ENCODE data around the gene GABPA. TPM values are rescaled to one million over a fixed set of nuclear protein-coding genes. Genes with fewer than 3 reads are reported as not detected.

GABPA gene
- total RNA-seq, 1 experiment from 2014 or later = 24.8 TPM

DNA sequence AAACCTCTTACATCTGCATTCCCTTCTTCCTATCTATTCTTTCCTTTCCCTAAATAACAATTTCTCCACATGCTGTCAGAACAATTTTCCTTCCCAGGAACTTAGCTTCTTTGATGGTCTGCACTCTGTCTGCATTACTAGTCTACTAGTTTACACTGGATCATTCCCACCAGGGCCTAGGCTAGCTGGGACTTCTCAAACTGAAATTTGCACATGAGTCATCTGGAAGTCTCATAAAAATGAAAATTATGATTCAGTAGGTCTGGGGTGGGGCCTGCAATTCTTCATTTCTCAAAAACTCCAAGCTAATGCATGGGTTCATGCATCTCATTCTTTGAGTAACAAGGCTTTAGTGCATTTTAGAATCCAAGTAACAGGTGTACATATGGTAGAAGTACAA is 74.2 kb downstream of the GABPA start (continued):
- TF ChIP-seq, protein P1, sequence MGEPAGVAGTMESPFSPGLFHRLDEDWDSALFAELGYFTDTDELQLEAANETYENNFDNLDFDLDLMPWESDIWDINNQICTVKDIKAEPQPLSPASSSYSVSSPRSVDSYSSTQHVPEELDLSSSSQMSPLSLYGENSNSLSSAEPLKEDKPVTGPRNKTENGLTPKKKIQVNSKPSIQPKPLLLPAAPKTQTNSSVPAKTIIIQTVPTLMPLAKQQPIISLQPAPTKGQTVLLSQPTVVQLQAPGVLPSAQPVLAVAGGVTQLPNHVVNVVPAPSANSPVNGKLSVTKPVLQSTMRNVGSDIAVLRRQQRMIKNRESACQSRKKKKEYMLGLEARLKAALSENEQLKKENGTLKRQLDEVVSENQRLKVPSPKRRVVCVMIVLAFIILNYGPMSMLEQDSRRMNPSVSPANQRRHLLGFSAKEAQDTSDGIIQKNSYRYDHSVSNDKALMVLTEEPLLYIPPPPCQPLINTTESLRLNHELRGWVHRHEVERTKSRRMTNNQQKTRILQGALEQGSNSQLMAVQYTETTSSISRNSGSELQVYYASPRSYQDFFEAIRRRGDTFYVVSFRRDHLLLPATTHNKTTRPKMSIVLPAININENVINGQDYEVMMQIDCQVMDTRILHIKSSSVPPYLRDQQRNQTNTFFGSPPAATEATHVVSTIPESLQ (CRISPR knock-in tag; IDR thresholded peaks at IDR 0.05) = no peak
- TF ChIP-seq CBFB (CRISPR knock-in tag; IDR thresholded peaks at IDR 0.05; ENCODE audit: low read depth) = no peak
- TF ChIP-seq, protein P2, sequence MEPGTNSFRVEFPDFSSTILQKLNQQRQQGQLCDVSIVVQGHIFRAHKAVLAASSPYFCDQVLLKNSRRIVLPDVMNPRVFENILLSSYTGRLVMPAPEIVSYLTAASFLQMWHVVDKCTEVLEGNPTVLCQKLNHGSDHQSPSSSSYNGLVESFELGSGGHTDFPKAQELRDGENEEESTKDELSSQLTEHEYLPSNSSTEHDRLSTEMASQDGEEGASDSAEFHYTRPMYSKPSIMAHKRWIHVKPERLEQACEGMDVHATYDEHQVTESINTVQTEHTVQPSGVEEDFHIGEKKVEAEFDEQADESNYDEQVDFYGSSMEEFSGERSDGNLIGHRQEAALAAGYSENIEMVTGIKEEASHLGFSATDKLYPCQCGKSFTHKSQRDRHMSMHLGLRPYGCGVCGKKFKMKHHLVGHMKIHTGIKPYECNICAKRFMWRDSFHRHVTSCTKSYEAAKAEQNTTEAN (CRISPR knock-in tag; IDR thresholded peaks at IDR 0.05) = no peak
- TF ChIP-seq, protein P3, sequence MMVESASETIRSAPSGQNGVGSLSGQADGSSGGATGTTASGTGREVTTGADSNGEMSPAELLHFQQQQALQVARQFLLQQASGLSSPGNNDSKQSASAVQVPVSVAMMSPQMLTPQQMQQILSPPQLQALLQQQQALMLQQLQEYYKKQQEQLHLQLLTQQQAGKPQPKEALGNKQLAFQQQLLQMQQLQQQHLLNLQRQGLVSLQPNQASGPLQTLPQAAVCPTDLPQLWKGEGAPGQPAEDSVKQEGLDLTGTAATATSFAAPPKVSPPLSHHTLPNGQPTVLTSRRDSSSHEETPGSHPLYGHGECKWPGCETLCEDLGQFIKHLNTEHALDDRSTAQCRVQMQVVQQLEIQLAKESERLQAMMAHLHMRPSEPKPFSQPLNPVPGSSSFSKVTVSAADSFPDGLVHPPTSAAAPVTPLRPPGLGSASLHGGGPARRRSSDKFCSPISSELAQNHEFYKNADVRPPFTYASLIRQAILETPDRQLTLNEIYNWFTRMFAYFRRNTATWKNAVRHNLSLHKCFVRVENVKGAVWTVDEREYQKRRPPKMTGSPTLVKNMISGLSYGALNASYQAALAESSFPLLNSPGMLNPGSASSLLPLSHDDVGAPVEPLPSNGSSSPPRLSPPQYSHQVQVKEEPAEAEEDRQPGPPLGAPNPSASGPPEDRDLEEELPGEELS (CRISPR knock-in tag; IDR thresholded peaks at IDR 0.05) = no peak
- no peak for TF ChIP-seq NR2C2 (CRISPR knock-in tag; IDR thresholded peaks at IDR 0.05)
- no peak for TF ChIP-seq SMAD3 (CRISPR knock-in tag; IDR thresholded peaks at IDR 0.05; ENCODE audit: borderline replicate concordance)

DNA sequence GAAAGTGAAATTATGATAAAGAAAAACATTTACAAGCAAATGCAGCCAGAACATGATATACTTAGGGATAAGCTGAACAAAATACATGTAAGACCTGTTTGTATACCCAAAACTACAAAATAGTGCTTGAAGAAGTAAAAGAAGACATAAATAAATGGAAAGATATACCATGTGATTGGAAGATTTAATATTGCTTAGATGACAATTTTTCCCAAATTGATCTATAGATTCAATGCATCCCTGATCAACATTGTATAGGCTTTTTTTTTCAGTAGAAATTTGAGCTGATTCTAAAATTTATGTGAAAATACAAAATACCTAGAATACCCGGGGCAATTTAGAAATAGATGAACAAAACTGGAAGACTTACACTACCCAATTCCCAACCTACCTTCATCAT is 76.4 kb downstream of the GABPA start:
- ChIA-PET POLR2A (no interaction called here), CTCF (no interaction called here)
- Mint-ChIP-seq H3K9me3 (no peaks in the 10 kb centered on the region), H3K27me3 (ENCODE audit: low read depth) (no peaks in the 10 kb centered on the region), H3K27ac (no peak overlapping the region), H3K4me3 (no peak overlapping the region), H3K4me1 (no peaks in the 10 kb centered on the region), H3K36me3 (no peaks in the 10 kb centered on the region)
- DNase-seq (ENCODE audit: low spot score) = no peak
- no peak for ATAC-seq
- no peak for TF ChIP-seq PRRX2 (CRISPR knock-in tag; IDR thresholded peaks at IDR 0.05)
- no peak for TF ChIP-seq SMAD4 (CRISPR knock-in tag; IDR thresholded peaks at IDR 0.05)
- TF ChIP-seq, protein P4, sequence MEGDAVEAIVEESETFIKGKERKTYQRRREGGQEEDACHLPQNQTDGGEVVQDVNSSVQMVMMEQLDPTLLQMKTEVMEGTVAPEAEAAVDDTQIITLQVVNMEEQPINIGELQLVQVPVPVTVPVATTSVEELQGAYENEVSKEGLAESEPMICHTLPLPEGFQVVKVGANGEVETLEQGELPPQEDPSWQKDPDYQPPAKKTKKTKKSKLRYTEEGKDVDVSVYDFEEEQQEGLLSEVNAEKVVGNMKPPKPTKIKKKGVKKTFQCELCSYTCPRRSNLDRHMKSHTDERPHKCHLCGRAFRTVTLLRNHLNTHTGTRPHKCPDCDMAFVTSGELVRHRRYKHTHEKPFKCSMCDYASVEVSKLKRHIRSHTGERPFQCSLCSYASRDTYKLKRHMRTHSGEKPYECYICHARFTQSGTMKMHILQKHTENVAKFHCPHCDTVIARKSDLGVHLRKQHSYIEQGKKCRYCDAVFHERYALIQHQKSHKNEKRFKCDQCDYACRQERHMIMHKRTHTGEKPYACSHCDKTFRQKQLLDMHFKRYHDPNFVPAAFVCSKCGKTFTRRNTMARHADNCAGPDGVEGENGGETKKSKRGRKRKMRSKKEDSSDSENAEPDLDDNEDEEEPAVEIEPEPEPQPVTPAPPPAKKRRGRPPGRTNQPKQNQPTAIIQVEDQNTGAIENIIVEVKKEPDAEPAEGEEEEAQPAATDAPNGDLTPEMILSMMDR (IDR thresholded peaks at IDR 0.05) = no peak
- TF ChIP-seq CREB1 (CRISPR knock-in tag; IDR thresholded peaks at IDR 0.05) = no peak
- TF ChIP-seq RORB (CRISPR knock-in tag; IDR thresholded peaks at IDR 0.05) = no peak
- TF ChIP-seq ATF1 (CRISPR knock-in tag; IDR thresholded peaks at IDR 0.05) = no peak
- no peak for TF ChIP-seq EMX1 (CRISPR knock-in tag; IDR thresholded peaks at IDR 0.05)
- TF ChIP-seq, protein P5, sequence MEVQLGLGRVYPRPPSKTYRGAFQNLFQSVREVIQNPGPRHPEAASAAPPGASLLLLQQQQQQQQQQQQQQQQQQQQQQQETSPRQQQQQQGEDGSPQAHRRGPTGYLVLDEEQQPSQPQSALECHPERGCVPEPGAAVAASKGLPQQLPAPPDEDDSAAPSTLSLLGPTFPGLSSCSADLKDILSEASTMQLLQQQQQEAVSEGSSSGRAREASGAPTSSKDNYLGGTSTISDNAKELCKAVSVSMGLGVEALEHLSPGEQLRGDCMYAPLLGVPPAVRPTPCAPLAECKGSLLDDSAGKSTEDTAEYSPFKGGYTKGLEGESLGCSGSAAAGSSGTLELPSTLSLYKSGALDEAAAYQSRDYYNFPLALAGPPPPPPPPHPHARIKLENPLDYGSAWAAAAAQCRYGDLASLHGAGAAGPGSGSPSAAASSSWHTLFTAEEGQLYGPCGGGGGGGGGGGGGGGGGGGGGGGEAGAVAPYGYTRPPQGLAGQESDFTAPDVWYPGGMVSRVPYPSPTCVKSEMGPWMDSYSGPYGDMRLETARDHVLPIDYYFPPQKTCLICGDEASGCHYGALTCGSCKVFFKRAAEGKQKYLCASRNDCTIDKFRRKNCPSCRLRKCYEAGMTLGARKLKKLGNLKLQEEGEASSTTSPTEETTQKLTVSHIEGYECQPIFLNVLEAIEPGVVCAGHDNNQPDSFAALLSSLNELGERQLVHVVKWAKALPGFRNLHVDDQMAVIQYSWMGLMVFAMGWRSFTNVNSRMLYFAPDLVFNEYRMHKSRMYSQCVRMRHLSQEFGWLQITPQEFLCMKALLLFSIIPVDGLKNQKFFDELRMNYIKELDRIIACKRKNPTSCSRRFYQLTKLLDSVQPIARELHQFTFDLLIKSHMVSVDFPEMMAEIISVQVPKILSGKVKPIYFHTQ (CRISPR knock-in tag; IDR thresholded peaks at IDR 0.05) = no peak
- TF ChIP-seq, protein P6, sequence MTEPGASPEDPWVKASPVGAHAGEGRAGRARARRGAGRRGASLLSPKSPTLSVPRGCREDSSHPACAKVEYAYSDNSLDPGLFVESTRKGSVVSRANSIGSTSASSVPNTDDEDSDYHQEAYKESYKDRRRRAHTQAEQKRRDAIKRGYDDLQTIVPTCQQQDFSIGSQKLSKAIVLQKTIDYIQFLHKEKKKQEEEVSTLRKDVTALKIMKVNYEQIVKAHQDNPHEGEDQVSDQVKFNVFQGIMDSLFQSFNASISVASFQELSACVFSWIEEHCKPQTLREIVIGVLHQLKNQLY (CRISPR knock-in tag; IDR thresholded peaks at IDR 0.05) = no peak
- TF ChIP-seq, protein P7, sequence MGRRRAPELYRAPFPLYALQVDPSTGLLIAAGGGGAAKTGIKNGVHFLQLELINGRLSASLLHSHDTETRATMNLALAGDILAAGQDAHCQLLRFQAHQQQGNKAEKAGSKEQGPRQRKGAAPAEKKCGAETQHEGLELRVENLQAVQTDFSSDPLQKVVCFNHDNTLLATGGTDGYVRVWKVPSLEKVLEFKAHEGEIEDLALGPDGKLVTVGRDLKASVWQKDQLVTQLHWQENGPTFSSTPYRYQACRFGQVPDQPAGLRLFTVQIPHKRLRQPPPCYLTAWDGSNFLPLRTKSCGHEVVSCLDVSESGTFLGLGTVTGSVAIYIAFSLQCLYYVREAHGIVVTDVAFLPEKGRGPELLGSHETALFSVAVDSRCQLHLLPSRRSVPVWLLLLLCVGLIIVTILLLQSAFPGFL (CRISPR knock-in tag; IDR thresholded peaks at IDR 0.05; ENCODE audit: borderline replicate concordance) = no peak
- TF ChIP-seq TEAD1 (CRISPR knock-in tag; IDR thresholded peaks at IDR 0.05) = no peak
- TF ChIP-seq, protein P8, sequence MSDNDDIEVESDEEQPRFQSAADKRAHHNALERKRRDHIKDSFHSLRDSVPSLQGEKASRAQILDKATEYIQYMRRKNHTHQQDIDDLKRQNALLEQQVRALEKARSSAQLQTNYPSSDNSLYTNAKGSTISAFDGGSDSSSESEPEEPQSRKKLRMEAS (CRISPR knock-in tag; IDR thresholded peaks at IDR 0.05) = no peak
- TF ChIP-seq, protein P9, sequence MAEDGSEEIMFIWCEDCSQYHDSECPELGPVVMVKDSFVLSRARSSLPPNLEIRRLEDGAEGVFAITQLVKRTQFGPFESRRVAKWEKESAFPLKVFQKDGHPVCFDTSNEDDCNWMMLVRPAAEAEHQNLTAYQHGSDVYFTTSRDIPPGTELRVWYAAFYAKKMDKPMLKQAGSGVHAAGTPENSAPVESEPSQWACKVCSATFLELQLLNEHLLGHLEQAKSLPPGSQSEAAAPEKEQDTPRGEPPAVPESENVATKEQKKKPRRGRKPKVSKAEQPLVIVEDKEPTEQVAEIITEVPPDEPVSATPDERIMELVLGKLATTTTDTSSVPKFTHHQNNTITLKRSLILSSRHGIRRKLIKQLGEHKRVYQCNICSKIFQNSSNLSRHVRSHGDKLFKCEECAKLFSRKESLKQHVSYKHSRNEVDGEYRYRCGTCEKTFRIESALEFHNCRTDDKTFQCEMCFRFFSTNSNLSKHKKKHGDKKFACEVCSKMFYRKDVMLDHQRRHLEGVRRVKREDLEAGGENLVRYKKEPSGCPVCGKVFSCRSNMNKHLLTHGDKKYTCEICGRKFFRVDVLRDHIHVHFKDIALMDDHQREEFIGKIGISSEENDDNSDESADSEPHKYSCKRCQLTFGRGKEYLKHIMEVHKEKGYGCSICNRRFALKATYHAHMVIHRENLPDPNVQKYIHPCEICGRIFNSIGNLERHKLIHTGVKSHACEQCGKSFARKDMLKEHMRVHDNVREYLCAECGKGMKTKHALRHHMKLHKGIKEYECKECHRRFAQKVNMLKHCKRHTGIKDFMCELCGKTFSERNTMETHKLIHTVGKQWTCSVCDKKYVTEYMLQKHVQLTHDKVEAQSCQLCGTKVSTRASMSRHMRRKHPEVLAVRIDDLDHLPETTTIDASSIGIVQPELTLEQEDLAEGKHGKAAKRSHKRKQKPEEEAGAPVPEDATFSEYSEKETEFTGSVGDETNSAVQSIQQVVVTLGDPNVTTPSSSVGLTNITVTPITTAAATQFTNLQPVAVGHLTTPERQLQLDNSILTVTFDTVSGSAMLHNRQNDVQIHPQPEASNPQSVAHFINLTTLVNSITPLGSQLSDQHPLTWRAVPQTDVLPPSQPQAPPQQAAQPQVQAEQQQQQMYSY (CRISPR knock-in tag; IDR thresholded peaks at IDR 0.05) = no peak
- TF ChIP-seq, protein P10, sequence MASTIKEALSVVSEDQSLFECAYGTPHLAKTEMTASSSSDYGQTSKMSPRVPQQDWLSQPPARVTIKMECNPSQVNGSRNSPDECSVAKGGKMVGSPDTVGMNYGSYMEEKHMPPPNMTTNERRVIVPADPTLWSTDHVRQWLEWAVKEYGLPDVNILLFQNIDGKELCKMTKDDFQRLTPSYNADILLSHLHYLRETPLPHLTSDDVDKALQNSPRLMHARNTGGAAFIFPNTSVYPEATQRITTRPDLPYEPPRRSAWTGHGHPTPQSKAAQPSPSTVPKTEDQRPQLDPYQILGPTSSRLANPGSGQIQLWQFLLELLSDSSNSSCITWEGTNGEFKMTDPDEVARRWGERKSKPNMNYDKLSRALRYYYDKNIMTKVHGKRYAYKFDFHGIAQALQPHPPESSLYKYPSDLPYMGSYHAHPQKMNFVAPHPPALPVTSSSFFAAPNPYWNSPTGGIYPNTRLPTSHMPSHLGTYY (CRISPR knock-in tag; IDR thresholded peaks at IDR 0.05) = no peak
